CD1c-positive myeloid dendritic cell (primary cell): ENCODE results near the gene CADM2.
A peak's percentile ranks its signal among the peaks of the same experiment; 100 is the strongest.
"Not testable (repeated sequence)": the region's sequence is repeated elsewhere in the genome, so short reads cannot be mapped to it uniquely, and the experiment has no call there.

Source experiments
- DNase-seq: peaks from one replicate; pipeline ENCODE4 v3.0.0-alpha.2; 2016; ENCODE audit errors: extremely low spot score

The CADM2 gene

GRCh38 chr3:84958495-84959469, at the start of gene CADM2:
Gene CADM2 (plus strand): TSS chr3:84958989.
- peak; percentile 79 for DNase-seq

GRCh38 chr3:84918592-84918991, 40.2 kb upstream of the CADM2 start:
- not testable (repeated sequence) for DNase-seq

GRCh38 chr3:84922682-84923081, 36.1 kb upstream of the CADM2 start:
- DNase-seq: no peak

GRCh38 chr3:84925571-84925970, 33.2 kb upstream of the CADM2 start:
- DNase-seq: no peak

GRCh38 chr3:84943379-84943778, 15.4 kb upstream of the CADM2 start:
- no peak for DNase-seq

GRCh38 chr3:84946240-84946639, 12.5 kb upstream of the CADM2 start:
- DNase-seq: no peak

GRCh38 chr3:84959470-84960271, 882 bp downstream of the CADM2 start:
- no peak for DNase-seq

- DNase-seq: no peak
Observed at GRCh38 chr3:84960581-84960980, 1.8 kb downstream of the CADM2 start.

- DNase-seq: no peak
Observed at GRCh38 chr3:84961011-84961410, 2.2 kb downstream of the CADM2 start.

- no peak for DNase-seq
Observed at GRCh38 chr3:84961521-84962255, 2.9 kb downstream of the CADM2 start.

GRCh38 chr3:84962415-84962814, 3.6 kb downstream of the CADM2 start:
- no peak for DNase-seq

- no peak for DNase-seq
Observed at GRCh38 chr3:84963137-84963536, 4.3 kb downstream of the CADM2 start.

- DNase-seq: no peak
Observed at GRCh38 chr3:84965141-84965540, 6.4 kb downstream of the CADM2 start.

- DNase-seq: no peak
Observed at GRCh38 chr3:84967767-84968581, 9.2 kb downstream of the CADM2 start.

GRCh38 chr3:84968701-84969235, 10.0 kb downstream of the CADM2 start:
- DNase-seq: no peak

- no peak for DNase-seq
Observed at GRCh38 chr3:84974347-84974746, 15.6 kb downstream of the CADM2 start.

GRCh38 chr3:84977021-84977420, 18.2 kb downstream of the CADM2 start:
- no peak for DNase-seq

- no peak for DNase-seq
Observed at GRCh38 chr3:84978843-84979242, 20.1 kb downstream of the CADM2 start.

GRCh38 chr3:84980011-84980410, 21.2 kb downstream of the CADM2 start:
- no peak for DNase-seq

GRCh38 chr3:84980456-84980855, 21.7 kb downstream of the CADM2 start:
- no peak for DNase-seq

- no peak for DNase-seq
Observed at GRCh38 chr3:84983490-84983889, 24.7 kb downstream of the CADM2 start.
